ENCODE results near the gene LPIN1.

Gene LPIN1, protein sequence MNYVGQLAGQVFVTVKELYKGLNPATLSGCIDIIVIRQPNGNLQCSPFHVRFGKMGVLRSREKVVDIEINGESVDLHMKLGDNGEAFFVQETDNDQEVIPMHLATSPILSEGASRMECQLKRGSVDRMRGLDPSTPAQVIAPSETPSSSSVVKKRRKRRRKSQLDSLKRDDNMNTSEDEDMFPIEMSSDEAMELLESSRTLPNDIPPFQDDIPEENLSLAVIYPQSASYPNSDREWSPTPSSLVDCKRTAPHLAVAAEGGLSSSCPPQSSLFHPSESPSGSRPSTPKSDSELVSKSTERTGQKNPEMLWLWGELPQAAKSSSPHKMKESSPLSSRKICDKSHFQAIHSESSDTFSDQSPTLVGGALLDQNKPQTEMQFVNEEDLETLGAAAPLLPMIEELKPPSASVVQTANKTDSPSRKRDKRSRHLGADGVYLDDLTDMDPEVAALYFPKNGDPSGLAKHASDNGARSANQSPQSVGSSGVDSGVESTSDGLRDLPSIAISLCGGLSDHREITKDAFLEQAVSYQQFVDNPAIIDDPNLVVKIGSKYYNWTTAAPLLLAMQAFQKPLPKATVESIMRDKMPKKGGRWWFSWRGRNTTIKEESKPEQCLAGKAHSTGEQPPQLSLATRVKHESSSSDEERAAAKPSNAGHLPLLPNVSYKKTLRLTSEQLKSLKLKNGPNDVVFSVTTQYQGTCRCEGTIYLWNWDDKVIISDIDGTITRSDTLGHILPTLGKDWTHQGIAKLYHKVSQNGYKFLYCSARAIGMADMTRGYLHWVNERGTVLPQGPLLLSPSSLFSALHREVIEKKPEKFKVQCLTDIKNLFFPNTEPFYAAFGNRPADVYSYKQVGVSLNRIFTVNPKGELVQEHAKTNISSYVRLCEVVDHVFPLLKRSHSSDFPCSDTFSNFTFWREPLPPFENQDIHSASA

DNA sequence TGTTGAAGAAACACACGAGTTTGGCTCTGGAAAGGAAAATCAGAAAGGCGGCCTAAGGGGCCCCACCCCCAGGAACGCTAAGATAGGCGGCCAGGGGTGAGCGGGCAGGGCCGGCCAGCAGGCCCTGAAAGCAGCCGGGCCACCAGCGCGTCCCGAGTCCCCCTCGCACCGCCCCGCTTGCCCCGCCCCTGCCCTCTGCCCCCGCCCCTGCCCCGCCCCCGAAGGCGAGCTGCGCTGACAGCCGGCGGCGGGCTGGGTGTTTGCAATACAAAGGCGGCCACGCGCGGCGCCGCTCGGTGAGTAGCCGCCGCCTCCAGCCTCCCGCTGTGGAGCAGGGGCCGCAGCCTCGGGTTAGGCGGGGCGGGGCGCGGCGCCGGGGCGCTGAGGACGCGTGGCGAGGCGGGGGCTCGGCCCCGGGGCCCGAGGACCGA is at the start of gene LPIN1:
TSS of gene LPIN1 (plus strand) at position 257 of the 431 bp plus-strand sequence. CDS start 18,910 bp downstream, outside the sequence.
- peak within 1 kb of the TSS; percentile 82 to 83 for H3K4me3 ChIP-seq (replicated peaks in 1 of 2; ENCODE audit: low read depth in 2 of 2, low read length in 2 of 2)
- TF ChIP-seq, protein P1, sequence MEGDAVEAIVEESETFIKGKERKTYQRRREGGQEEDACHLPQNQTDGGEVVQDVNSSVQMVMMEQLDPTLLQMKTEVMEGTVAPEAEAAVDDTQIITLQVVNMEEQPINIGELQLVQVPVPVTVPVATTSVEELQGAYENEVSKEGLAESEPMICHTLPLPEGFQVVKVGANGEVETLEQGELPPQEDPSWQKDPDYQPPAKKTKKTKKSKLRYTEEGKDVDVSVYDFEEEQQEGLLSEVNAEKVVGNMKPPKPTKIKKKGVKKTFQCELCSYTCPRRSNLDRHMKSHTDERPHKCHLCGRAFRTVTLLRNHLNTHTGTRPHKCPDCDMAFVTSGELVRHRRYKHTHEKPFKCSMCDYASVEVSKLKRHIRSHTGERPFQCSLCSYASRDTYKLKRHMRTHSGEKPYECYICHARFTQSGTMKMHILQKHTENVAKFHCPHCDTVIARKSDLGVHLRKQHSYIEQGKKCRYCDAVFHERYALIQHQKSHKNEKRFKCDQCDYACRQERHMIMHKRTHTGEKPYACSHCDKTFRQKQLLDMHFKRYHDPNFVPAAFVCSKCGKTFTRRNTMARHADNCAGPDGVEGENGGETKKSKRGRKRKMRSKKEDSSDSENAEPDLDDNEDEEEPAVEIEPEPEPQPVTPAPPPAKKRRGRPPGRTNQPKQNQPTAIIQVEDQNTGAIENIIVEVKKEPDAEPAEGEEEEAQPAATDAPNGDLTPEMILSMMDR (IDR thresholded peaks at IDR 0.05; ENCODE audit: low read depth, low read length), result no peak
- DNase-seq (ENCODE audit: low read depth in 2 of 2), result peak; percentile 82 to 92

DNA sequence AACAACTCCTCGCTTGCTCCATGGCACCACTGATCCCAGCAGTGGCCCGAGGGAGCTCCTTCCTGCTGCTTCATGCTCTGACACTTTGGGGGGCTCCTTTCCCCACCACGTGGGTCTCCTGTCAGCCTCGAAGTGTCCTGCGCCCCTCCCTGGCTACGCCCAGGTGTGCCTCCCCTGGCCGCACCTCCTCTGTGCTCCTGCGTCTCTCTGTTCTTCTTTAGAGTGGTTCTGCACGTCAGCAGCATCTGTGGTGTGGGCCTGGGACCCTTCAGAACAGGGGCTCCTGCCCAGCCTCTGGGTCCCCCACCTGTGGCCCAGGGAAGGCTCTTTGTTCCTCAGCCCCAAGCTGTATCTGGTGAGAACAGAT is 49.7 kb upstream of the LPIN1 start:
- DNase-seq (ENCODE audit: low read depth in 2 of 2), result no peak
- no peak overlapping the region for H3K4me3 ChIP-seq (replicated peaks in 1 of 2; ENCODE audit: low read depth in 2 of 2, low read length in 2 of 2)
- TF ChIP-seq, protein P1 (IDR thresholded peaks at IDR 0.05; ENCODE audit: low read depth, low read length), result no peak

DNA sequence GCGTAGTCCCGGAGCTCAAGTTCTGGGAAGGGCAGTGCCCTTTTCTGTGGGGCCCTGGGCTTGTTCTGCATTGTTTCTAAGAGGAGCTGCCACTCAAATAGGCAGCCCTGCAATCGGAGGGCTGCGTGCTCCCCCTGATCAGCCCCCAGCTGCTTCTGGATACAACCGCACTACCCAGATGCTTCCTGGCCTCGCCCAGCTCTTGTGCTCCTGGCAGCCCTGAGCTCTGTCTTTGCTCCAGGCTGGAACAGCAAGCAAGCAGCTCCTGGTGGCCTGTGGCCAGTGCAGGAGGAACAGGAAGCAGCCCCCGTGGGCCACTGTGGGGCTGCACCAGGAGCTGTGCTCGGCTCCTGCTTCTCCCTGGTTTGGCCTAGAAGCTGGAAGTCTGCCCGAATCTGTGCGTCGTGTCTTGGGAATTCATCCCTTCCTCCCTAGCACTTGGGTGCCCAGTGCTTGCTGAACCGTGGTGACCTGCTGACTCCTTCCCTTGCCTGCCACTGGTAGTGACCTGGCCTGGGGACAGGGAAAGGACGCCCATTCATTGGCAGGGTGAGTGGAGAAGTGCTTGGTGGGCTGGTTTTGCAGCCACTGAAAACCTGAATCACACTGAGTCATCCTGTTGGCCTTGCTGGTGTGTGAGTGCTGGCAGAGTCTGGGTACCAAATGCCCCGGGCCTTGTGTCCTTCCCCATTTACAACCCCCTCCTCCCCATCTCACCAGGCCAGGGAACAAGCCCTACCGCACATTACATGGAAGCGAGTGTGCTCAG is 49.1 kb upstream of the LPIN1 start:
- peak; percentile 77 to 82 for DNase-seq (ENCODE audit: low read depth in 2 of 2)
- TF ChIP-seq, protein P1 (IDR thresholded peaks at IDR 0.05; ENCODE audit: low read depth, low read length), result no peak
- H3K4me3 ChIP-seq (replicated peaks in 1 of 2; ENCODE audit: low read depth in 2 of 2, low read length in 2 of 2), result no peak overlapping the region

DNA sequence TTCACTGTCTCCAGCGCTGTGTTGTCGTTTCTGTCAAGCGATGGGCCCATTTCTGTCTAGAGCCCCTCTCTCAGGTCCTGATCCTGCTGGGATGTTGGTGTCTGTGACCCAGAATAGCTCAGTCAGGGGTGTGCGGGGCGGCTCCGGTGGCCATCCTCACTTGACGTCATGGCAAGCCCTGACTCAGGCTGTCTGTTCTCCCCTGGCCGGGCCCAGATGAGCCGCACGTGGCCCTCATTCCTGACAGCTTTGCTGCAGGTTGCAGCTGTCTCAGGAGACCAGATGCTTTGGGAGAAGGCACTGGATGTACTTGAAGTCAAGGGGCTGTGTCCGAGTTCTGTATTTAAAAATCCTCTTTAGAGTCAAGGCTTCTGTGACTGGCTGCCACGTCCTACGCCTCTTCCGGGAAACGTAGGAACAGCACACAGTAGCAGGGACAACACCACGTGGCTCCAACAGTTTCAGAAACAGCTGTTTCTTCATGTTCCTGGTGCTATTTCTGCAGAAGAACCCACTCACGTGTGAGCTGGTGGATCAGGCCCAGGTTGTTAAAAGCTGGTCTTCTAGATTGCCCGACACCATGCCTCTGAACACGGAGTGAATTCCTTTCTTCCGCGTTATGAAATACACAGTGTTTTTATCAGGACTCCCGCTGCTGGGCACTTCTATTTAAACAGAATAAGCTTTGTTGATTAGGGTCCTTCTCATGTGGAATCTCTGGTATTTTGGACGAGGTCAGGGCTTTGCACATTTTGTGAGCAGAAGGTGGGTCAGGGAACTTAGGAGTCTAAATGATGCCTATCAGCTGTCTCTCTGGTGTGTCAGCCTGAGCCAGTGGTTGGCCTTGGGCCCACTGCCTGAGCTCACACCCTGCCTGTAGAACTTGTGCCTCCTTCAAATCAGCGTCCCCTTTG is 48.2 kb upstream of the LPIN1 start:
- no peak overlapping the region for H3K4me3 ChIP-seq (replicated peaks in 1 of 2; ENCODE audit: low read depth in 2 of 2, low read length in 2 of 2)
- peak; percentile 78 to 87 for DNase-seq (ENCODE audit: low read depth in 2 of 2)

DNA sequence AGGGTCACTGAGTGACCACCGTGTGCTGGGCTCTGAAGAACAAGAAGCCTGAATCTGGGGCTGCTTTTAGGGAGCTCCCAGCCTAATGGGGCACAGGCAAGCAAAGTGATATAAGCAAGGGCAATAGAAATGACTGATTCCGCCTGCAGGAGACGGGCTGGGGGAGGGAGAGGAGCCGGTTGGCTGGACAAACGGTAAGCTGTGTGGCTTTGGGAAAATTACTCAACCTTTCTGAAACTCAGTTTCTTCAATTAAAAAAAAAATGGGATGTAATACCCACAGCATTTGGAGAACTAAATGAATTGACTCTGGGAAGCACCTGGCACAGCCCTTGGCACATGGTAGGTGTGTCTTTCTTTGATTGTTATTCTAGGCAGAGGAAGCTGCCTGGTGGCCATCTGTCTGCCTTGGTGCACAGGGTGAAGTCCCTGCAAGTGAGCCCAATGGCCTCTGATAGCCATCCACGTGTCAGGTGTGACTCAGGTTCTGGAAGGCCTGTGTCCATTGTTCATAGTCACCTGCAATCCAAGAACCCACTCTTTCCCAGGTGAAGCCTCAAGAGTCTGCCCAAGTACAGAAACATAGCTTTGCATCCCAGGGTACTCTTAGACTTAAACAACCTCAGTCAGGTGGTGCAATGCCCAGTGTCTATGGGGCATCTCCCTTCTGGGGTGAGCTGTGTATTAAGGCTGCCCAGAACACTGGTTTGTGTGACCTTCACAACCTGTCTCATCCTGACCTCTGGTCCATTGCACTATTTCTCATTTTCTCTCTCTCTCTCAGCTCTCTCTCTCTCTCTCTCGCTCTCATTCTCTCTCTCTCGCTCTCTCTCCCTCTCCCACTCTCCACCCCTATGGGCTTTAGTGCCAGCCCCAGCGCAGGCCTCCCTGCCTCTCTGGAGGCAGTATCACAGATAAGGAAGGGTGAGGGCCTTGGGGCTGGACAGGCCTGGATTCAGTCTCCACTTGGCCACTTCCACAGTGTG is 46.5 kb upstream of the LPIN1 start:
- TF ChIP-seq, protein P1 (IDR thresholded peaks at IDR 0.05; ENCODE audit: low read depth, low read length), result no peak
- DNase-seq (ENCODE audit: low read depth in 2 of 2), result no peak
- H3K4me3 ChIP-seq (replicated peaks in 1 of 2; ENCODE audit: low read depth in 2 of 2, low read length in 2 of 2), result no peak overlapping the region

More for the DNA sequence above, 48.2 kb upstream of the LPIN1 start:
- TF ChIP-seq, protein P1 (IDR thresholded peaks at IDR 0.05; ENCODE audit: low read depth, low read length), result peak; percentile 20
